SU-DHL-6 (cell line): ENCODE measurements around the gene ADAM19.

Experiments
- CTCF ChIP-seq: fragments of 200-600 bp; sonication (generic); IDR thresholded peaks from one replicate; pipeline ENCODE4 v1.5.1; 2017; ENCODE audit warnings: antibody characterized with exemption, mild to moderate bottlenecking, low read length, moderate library complexity; ENCODE audit not compliant: insufficient read depth, poor library complexity, severe bottlenecking
- EZH2phosphoT487 ChIP-seq: fragments of 200-600 bp; sonication (generic), shearing (Covaris generic); conservative IDR thresholded peaks from 2 replicates; pipeline ENCODE4 v1.6.1; 2018; ENCODE audit warnings: mild to moderate bottlenecking, antibody characterized with exemption, low read length, moderate library complexity, mixed read lengths

GRCh38 chr5:157575381-157576020 lies at the start of gene ADAM19:
- TF ChIP-seq CTCF (no peak), EZH2phosphoT487 (no peak)
